HG03439 (cell line): ENCODE measurements around the gene TRPM4.
"Not testable (repeated sequence)": the region's sequence is repeated elsewhere in the genome, so short reads cannot be mapped to it uniquely, and the experiment has no call there.

ENCODE experiments used
- ATAC-seq: cut with Tn5 transposase; IDR thresholded peaks from one replicate; pipeline ENCODE4 v1.9.1; 2021; ENCODE audit warnings: mild to moderate bottlenecking, moderate library complexity; ENCODE audit not compliant: unreplicated experiment

TRPM4 gene

DNA sequence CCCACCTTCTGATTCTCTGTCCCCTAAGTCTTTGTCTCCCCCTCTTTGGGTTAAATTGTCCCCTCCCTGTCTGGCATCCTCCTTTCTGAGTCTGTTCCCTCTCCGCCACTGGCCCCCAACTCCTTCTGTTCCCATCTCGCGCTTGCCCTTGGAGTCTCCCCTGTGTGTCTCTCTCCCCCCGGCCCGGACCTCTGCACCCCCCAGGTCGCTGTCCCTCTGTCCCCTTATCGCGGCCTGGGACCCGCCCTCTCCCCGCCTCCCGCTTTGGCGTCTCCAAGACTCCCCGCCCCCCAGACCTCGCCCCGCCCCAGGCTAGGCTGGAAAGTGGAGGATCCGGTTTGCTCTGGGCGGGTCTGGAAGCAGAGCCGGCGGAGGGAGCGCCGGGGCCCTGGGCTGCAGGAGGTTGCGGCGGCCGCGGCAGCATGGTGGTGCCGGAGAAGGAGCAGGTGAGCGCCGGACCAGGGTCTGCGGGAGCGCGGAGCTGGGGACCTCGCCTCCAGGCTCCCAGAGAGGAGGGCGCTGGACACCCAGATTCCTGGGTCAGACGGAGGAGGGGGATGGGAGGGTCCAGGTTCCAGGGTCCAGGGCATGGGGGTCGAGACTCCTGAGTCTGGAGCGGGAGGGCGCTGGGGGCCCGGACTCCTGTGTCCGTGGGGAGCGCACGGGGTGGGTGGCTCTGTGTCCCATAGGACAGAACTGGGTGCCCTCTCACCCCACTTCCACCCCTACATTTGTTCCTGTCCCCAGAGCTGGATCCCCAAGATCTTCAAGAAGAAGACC is at the start of gene TRPM4:
TRPM4 (plus strand) TSS at position 348 of the 780 bp plus-strand sequence; CDS start at position 423, 75 bp downstream.
- ATAC-seq: no peak

DNA sequence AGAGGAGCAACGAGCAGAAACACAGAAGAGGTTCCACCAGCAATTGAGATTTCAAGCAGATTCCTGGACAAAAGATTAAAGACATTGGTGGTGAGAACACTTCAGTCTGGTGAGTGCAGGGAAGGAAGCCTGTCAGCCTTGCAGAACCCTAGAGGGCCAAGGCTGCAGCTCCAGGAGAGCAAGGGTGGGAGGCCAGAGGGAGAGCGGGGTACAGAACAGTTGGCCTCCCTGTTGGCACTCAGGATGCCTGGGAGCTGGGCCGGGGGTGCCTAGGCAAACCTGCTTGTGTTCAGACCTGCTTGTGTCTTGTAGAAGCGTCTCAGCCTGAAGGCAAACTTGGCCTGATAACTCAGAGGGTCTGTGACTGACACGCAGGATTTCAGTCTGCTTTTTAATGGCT is 48.5 kb upstream of the TRPM4 start:
- no peak for ATAC-seq

DNA sequence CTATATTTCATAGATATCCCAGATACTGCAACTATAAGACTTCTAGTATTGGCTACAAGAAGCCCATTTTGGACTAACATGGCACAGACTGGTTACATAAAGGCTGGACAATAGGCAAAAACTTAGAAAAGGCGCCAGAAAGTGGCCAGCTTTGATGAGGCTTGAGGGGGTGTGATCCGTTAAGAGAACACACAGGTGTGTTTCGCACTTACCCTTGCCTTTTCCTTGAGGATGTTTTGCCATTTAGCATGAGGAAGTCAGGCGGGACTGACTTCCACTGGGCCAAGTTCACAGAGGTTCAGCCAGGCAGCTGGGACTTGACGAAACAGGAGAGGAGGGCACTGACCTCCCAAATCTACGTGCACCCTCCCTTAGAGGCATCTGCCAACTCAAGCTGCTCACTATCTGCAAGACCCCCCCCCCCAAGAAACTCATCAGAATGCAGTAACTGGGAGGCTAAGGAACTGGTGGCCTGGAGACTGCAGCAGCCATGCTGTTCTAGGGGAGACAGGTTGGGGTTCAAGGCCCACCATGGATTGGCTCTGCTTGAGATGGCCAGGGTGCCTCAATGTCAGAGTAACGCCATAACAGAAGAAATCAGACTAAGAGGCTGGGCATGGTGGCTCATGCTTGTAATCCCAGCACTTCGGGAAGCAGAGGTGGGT is 47.9 kb upstream of the TRPM4 start:
- no peak for ATAC-seq

- ATAC-seq: no peak
Observed at GRCh38 chr19:49110567-49110966, 47.0 kb upstream of the TRPM4 start.

DNA sequence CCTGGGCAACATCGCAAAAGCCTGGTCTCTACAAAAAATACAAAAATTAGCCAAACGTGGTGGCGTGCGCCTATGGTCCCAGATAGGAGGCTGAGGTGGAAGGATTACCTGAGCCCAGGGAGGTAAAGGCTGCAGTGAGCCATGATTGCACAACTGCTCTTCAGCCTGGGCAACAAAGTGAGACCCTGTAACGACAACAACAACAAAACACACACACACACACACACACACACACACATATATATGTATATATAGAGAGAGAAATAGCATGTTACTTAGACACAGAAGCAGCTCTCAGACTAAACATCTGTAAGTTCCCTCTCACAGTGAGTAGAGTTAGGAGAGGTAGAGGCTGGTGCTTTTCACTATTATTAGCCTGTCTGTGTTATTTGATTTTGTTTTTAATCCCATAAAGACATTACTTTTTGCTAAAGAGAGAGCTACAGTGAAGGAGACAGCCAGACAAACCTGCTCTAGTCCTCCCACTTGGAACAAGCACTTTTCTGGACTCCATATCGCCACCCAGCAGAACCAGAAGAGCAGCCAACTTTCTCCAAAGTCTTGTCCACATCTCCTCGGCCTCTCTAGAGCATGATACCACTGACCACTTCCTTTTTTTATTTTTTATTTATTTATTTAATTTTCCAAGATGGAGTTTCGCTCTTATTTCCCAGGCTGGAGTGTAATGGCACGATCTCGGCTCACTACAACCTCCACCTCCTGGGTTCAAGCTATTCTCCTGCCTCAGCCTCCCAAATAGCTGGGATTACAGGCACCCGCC is 46.2 kb upstream of the TRPM4 start:
- ATAC-seq: no peak

DNA sequence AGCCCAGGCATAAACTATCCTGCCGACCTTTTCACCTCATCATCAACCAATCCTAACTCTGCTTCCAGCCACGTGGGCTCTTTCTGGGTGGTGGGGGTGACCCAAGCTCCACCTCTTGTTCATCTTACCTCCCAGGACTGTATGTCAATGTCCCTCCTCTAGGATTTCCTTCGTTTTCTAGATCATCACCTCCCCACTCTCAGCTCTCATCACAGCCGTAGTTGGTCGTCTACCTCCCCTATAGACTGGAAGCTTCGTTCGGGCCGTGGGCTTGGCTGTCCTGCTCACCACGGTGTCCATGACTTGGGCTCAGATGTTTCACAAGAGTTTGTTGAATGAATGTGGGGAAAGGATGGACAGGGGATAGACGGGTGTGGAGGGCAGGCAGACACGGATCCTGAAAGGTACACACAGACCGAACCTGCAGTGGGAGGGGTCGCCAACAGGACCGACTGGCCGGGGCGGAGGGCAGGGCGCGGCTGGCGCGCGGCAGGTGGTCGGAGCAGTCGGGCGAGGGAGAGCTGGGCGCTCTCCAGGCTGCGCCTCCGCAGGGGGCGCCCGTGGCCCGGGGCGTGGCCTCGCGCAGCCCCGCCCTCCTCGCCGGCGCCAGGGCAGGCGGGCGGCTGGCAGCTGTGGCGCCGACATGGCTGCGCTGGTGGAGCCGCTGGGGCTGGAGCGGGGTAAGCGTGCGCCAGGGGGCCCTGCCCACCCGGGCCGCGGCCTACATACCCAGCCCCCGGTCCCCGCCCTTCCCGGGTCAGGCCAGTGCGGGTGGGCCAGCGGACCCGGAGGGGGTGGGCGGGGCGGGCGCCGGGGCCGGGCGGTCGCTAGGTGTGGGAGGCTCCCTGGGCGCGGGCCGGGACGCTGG is 43.6 kb upstream of the TRPM4 start, which contains the start of gene LIN7B:
LIN7B (plus strand) TSS at position 609 of the 868 bp plus-strand sequence; CDS start at position 644, 35 bp downstream.
- peak; percentile 33 for ATAC-seq

GRCh38 chr19:49114630-49115363 is 42.8 kb upstream of the TRPM4 start:
- no peak for ATAC-seq

GRCh38 chr19:49116544-49116943 is 41.0 kb upstream of the TRPM4 start:
- ATAC-seq: no peak

GRCh38 chr19:49117677-49118564 is 39.7 kb upstream of the TRPM4 start:
- ATAC-seq: no peak

GRCh38 chr19:49118565-49119410 is 38.8 kb upstream of the TRPM4 start, which contains the start of gene C19orf73:
C19orf73 (minus strand) TSS chr19:49119143; CDS start chr19:49119022, 121 bp downstream.
- peak; percentile 77 for ATAC-seq

- no peak for ATAC-seq
Observed at GRCh38 chr19:49119411-49120324, 37.9 kb upstream of the TRPM4 start, which contains the start of gene PPFIA3. PPFIA3 (plus strand) TSS chr19:49119544; CDS start chr19:49127874, 8,330 bp downstream.

- no peak for ATAC-seq
Observed at GRCh38 chr19:49120325-49120683, 37.3 kb upstream of the TRPM4 start.

- no peak for ATAC-seq
Observed at GRCh38 chr19:49120868-49121267, 36.7 kb upstream of the TRPM4 start.

- not testable (repeated sequence) for ATAC-seq
Observed at GRCh38 chr19:49121841-49122240, 35.8 kb upstream of the TRPM4 start.

DNA sequence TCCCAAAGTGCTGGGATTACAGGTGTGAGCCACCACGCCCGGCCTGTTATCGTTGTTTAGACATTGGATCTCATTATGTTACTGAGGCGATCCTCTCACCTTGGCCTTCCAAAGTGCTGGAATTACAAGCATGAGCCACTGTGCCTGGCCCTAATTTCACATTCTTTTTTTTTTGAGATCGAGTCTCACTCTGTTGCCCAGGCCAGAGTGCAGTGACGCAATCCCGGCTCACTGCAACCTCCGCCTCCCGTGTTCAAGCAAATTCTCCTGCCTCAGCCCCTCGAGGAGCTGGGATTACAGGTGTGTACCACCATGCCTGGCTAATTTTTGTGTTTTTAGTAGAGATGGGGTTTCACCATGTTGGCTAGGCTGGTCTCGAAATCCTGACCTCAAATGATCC is 34.3 kb upstream of the TRPM4 start:
- not testable (repeated sequence) for ATAC-seq

DNA sequence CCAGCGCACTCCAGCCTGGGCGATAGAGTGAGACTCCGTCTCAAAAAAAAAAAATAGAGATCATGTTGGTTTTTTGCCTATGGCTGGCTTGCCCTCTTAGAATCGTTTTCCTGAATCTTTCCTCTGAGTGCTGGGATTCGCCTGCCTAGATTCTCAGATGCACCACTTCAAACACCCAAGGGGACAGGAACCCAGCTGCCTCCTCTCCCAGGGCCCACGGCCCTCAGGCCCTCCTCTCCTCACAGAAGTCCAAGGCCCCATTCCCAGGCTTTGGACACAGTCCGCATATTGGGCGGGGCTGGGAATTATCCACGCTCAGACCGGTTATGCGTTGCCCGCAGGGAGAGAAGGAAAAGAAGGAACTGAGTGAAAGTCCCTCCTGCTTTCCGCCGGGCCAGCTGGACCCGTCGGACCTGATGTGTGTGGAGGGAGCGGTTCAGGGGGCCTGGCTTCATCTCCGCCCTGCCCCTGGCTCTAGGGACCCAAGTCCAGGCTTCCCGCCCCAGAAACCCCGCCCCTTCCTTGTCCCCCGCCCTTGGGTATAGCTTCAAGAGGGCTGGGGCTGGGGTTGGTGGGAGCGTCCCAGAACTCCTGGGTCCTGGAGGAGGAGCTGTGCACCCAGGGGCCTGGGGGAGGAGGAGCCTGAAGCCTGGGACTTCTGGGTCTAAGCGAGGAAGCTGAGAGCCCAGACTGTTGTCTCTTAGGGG is 32.4 kb upstream of the TRPM4 start:
- no peak for ATAC-seq
